ENCODE data around the gene FKBP10.

- TF ChIP-seq CTCF (conservative IDR thresholded peaks at IDR 0.05; ENCODE audit: low read depth, low read length) (no peak), EZH2 (IDR thresholded peaks at IDR 0.05; ENCODE audit: borderline replicate concordance, low read depth, low read length, poor library complexity, severe bottlenecking) (no peak)
Observed at GRCh38 chr17:41772218-41772585, 40.6 kb upstream of the FKBP10 start.

Data from A673 (cell line).